ENCODE results near the gene ZBTB22.

ZBTB22 gene

DNA sequence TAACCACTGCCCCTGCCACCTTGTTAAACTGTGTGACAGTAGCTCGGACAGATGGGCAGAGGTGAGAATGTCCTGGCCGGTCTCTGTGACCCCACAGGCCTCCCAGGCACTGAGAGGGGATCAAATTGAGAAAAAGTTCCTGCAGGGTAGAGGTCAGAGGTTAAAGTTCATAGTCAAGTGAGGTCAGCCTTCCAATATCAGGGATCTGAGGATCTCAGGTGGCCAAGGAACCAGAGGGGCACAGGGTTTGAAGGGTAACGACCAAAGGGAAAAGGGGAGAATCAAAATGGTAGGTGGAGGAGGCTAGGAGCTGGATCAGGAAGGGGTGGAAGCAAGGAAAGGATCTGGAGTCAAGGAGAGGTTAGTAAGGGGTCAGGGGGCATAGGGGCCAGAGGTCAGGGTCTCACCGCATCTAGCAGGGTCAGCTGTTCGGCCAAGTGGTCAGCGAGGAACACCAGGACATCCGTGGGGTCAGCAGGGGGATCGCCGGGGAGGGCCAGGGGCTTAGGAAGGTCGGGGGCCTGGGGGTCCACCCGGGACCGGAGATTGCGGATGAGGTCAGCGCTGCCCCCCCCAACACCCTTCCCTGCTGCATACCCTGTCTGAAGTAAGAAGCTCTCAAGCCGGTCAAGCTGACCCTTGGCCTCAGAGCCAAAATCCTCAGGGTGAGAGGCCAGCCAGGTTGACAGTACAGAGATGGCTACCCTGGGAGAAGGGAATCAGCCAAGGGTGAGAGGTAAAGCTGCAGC is 21.7 kb downstream of the ZBTB22 start:
- Histone ChIP-seq H2AK5ac (ENCODE audit: low read depth, low read length) (no peak overlapping the region), H3K9me3 (replicated peaks in 1 of 2; ENCODE audit: control insufficient read depth in 2 of 2, insufficient read depth in 1 of 2, low read depth in 1 of 2, low read length in 2 of 2) (no peaks in the 10 kb centered on the region), H3K4me2 (ENCODE audit: insufficient read depth, low read length, poor library complexity, severe bottlenecking) (no peak overlapping the region), H2BK5ac (ENCODE audit: low read length) (no peak overlapping the region), H2AFZ (ENCODE audit: low read length) (no peak overlapping the region), H3K79me1 (ENCODE audit: low read depth, low read length) (peaks cover 6% of the 10 kb centered on the region), H3K14ac (ENCODE audit: low read length) (no peak overlapping the region), H2BK12ac (ENCODE audit: low read length) (no peak overlapping the region), H3K4me3 (ENCODE audit: low read length in 2 of 2) (no peak overlapping the region), H3K4ac (ENCODE audit: low read length) (no peak overlapping the region), H3K27me3 (ENCODE audit: control insufficient read depth in 3 of 3, insufficient read depth in 3 of 3, low read depth in 1 of 3, low read length in 3 of 3) (no peaks in the 10 kb centered on the region), H2BK15ac (ENCODE audit: low read length) (no peak overlapping the region), H3K23ac (ENCODE audit: low read depth, low read length, poor library complexity) (no peak overlapping the region), H4K91ac (ENCODE audit: low read depth, low read length, poor library complexity) (no peak overlapping the region), H4K8ac (ENCODE audit: low read depth, low read length) (no peak overlapping the region), H3K9ac (ENCODE audit: low read depth, low read length, poor library complexity) (no peak overlapping the region), H3K18ac (ENCODE audit: low read length) (no peak overlapping the region), H3K27ac (replicated peaks; ENCODE audit: low read length) (no peak overlapping the region), H2BK120ac (ENCODE audit: low read depth, low read length) (no peak overlapping the region), H3K4me1 (ENCODE audit: control insufficient read depth in 2 of 2, insufficient read depth in 1 of 2, low read depth in 1 of 2, low read length in 2 of 2) (peaks cover 5 to 6% of the 10 kb centered on the region in 2 donors), H3K36me3 (replicated peaks in 1 of 2; ENCODE audit: control insufficient read depth in 2 of 2, insufficient read depth in 2 of 2, low read length in 2 of 2) (peaks cover 20 to 60% of the 10 kb centered on the region in 2 donors)
- no peak for DNase-seq (ENCODE audit: low spot score)
- no CpG with 5 or more reads among the region's 15 CpGs for WGBS, 2 donors (ENCODE audit: extremely low coverage in 2 of 2, insufficient read length in 2 of 2, insufficient replicate concordance in 1 of 2)

DNA sequence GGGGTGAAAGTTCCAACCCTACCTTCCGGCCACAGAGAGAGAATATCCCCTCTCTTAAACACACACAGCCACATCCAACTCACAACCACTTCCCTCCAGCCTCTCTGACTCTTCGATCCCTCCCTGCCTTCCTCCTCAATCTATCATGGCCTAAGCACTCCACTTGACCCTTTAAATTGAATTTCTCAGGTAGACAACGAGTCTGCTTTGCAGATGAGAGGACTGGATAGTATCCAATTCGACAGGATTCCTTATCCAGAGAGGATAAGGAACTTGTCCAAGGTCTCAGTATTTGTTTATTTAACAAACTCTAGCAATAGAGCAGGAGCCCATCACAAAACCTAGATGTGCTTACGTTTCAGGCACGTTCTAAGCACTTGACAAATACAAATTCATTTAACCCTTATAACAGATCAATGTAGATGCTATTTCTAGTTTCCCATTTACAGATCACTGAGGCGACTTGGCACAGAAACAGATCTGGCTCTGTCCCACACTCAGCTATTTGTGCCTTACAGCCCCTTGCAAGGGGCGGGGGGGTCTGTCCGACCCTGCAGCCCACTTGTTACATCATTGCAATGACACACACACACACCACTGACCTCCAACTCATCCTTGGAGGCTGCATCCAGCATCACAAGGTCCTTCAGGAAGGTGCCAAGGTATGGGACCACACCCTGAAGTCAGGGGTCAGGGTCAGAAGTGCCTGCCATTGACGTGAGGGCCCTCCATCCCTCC is 23.3 kb downstream of the ZBTB22 start:
- H3K27ac ChIP-seq (replicated peaks; ENCODE audit: low read length): no peak overlapping the region
- no peak overlapping the region for H3K14ac ChIP-seq (ENCODE audit: low read length)
- H2BK15ac ChIP-seq (ENCODE audit: low read length): no peak overlapping the region
- WGBS, 2 donors (ENCODE audit: extremely low coverage in 2 of 2, insufficient read length in 2 of 2, insufficient replicate concordance in 1 of 2): no CpG with 5 or more reads among the region's 10 CpGs
- peak overlapping the region; percentile 79 for H4K91ac ChIP-seq (ENCODE audit: low read depth, low read length, poor library complexity)
- DNase-seq (ENCODE audit: low spot score): no peak
- H3K9me3 ChIP-seq (replicated peaks in 1 of 2; ENCODE audit: control insufficient read depth in 2 of 2, insufficient read depth in 1 of 2, low read depth in 1 of 2, low read length in 2 of 2): no peaks in the 10 kb centered on the region
- no peak overlapping the region for H2AFZ ChIP-seq (ENCODE audit: low read length)
- H3K36me3 ChIP-seq (replicated peaks in 1 of 2; ENCODE audit: control insufficient read depth in 2 of 2, insufficient read depth in 2 of 2, low read length in 2 of 2): peaks cover 20 to 65% of the 10 kb centered on the region in 2 donors
- H2BK12ac ChIP-seq (ENCODE audit: low read length): no peak overlapping the region
- no peak overlapping the region for H3K4me3 ChIP-seq (ENCODE audit: low read length in 2 of 2)
- H3K27me3 ChIP-seq (ENCODE audit: control insufficient read depth in 3 of 3, insufficient read depth in 3 of 3, low read depth in 1 of 3, low read length in 3 of 3): no peaks in the 10 kb centered on the region
- no peak overlapping the region for H3K18ac ChIP-seq (ENCODE audit: low read length)
- no peak overlapping the region for H4K8ac ChIP-seq (ENCODE audit: low read depth, low read length)
- no peak overlapping the region for H3K4ac ChIP-seq (ENCODE audit: low read length)
- H3K23ac ChIP-seq (ENCODE audit: low read depth, low read length, poor library complexity): no peak overlapping the region
- no peak overlapping the region for H2BK120ac ChIP-seq (ENCODE audit: low read depth, low read length)
- peaks cover 11 to 13% of the 10 kb centered on the region in 2 donors for H3K4me1 ChIP-seq (ENCODE audit: control insufficient read depth in 2 of 2, insufficient read depth in 1 of 2, low read depth in 1 of 2, low read length in 2 of 2)
- H3K4me2 ChIP-seq (ENCODE audit: insufficient read depth, low read length, poor library complexity, severe bottlenecking): no peak overlapping the region
- peaks cover 8% of the 10 kb centered on the region for H3K79me1 ChIP-seq (ENCODE audit: low read depth, low read length)
- no peak overlapping the region for H2BK5ac ChIP-seq (ENCODE audit: low read length)
- H2AK5ac ChIP-seq (ENCODE audit: low read depth, low read length): no peak overlapping the region
- no peak overlapping the region for H3K9ac ChIP-seq (ENCODE audit: low read depth, low read length, poor library complexity)

DNA sequence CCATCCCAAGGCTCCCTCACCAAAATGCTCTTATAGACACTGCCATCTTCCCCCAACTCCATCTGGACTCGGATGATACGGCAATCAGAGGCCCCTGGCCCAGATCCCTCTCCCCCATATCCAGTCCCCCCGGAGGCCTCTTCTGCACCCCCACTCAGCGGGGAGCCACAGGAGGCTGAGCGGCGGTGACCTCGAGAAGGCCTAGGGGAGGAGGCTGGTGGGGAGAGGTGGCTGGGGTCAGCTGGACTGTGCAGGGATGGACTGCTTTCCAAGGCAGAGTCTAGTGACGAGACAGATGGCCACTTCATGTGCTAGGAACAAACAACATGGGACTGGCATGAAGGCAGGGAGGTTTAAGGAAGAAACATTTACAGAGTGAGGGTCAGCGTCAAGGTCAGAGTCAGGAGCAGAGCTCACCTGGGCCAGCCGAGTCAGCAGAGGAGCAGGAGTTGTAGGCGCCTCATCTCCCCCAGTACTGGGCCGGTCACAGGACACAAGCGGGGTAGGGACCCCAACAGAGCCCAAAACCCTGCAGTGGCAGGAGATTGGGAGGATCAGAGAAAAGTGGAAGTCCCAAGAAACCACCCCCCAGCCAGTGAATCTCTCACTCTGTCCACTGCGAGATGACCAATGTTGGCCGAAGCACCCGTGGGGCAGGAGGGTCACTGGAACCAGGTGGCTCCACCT is 24.4 kb downstream of the ZBTB22 start:
- Histone ChIP-seq H2BK5ac (ENCODE audit: low read length) (no peak overlapping the region), H2BK12ac (ENCODE audit: low read length) (no peak overlapping the region), H4K91ac (ENCODE audit: low read depth, low read length, poor library complexity) (no peak overlapping the region), H3K4me3 (ENCODE audit: low read length in 2 of 2) (no peak overlapping the region), H3K4me2 (ENCODE audit: insufficient read depth, low read length, poor library complexity, severe bottlenecking) (no peak overlapping the region), H3K27me3 (ENCODE audit: control insufficient read depth in 3 of 3, insufficient read depth in 3 of 3, low read depth in 1 of 3, low read length in 3 of 3) (no peaks in the 10 kb centered on the region), H3K4ac (ENCODE audit: low read length) (no peak overlapping the region), H3K9me3 (replicated peaks in 1 of 2; ENCODE audit: control insufficient read depth in 2 of 2, insufficient read depth in 1 of 2, low read depth in 1 of 2, low read length in 2 of 2) (no peaks in the 10 kb centered on the region), H3K27ac (replicated peaks; ENCODE audit: low read length) (no peak overlapping the region), H3K36me3 (replicated peaks in 1 of 2; ENCODE audit: control insufficient read depth in 2 of 2, insufficient read depth in 2 of 2, low read length in 2 of 2) (peaks cover 20 to 65% of the 10 kb centered on the region in 2 donors), H3K18ac (ENCODE audit: low read length) (no peak overlapping the region), H2BK15ac (ENCODE audit: low read length) (no peak overlapping the region), H3K23ac (ENCODE audit: low read depth, low read length, poor library complexity) (no peak overlapping the region), H2BK120ac (ENCODE audit: low read depth, low read length) (no peak overlapping the region), H3K79me1 (ENCODE audit: low read depth, low read length) (peaks cover 8% of the 10 kb centered on the region), H2AK5ac (ENCODE audit: low read depth, low read length) (no peak overlapping the region), H3K4me1 (ENCODE audit: control insufficient read depth in 2 of 2, insufficient read depth in 1 of 2, low read depth in 1 of 2, low read length in 2 of 2) (peaks cover 14 to 16% of the 10 kb centered on the region in 2 donors), H2AFZ (ENCODE audit: low read length) (no peak overlapping the region), H3K14ac (ENCODE audit: low read length) (no peak overlapping the region), H4K8ac (ENCODE audit: low read depth, low read length) (no peak overlapping the region), H3K9ac (ENCODE audit: low read depth, low read length, poor library complexity) (no peak overlapping the region)
- WGBS, 2 donors (ENCODE audit: extremely low coverage in 2 of 2, insufficient read length in 2 of 2, insufficient replicate concordance in 1 of 2): no CpG with 5 or more reads among the region's 16 CpGs
- no peak for DNase-seq (ENCODE audit: low spot score)

DNA sequence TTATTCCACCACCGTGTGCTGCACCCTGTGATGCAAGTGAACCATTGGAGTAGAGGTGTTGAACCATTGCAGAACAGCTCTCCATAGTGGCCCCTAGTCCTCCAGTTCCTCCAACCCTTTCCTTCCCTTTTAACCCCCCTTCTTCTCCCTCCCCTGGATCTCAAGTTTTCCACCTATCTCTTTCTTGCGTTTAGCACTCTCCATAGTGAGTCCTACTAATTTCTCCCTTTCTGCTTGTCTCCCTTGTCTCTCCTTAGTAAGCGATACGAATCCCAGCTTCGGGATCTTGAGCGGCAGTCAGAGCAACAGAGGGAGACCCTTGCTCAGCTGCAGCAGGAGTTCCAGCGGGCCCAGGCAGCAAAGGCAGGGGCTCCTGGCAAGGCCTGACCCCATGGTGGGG is 27.1 kb downstream of the ZBTB22 start:
- Histone ChIP-seq H3K4ac (ENCODE audit: low read length) (no peak overlapping the region), H3K9ac (ENCODE audit: low read depth, low read length, poor library complexity) (no peak overlapping the region), H2BK5ac (ENCODE audit: low read length) (no peak overlapping the region), H2AFZ (ENCODE audit: low read length) (no peak overlapping the region), H4K8ac (ENCODE audit: low read depth, low read length) (no peak overlapping the region), H2AK5ac (ENCODE audit: low read depth, low read length) (no peak overlapping the region), H3K27ac (replicated peaks; ENCODE audit: low read length) (no peak overlapping the region), H3K4me1 (ENCODE audit: control insufficient read depth in 2 of 2, insufficient read depth in 1 of 2, low read depth in 1 of 2, low read length in 2 of 2) (peaks cover 9 to 13% of the 10 kb centered on the region in 2 donors), H2BK120ac (ENCODE audit: low read depth, low read length) (no peak overlapping the region), H3K23ac (ENCODE audit: low read depth, low read length, poor library complexity) (no peak overlapping the region), H2BK15ac (ENCODE audit: low read length) (no peak overlapping the region), H3K18ac (ENCODE audit: low read length) (no peak overlapping the region), H2BK12ac (ENCODE audit: low read length) (no peak overlapping the region), H3K14ac (ENCODE audit: low read length) (no peak overlapping the region), H3K4me3 (ENCODE audit: low read length in 2 of 2) (peak overlapping the region in 1 of 2 donors; percentile 83), H4K91ac (ENCODE audit: low read depth, low read length, poor library complexity) (no peak overlapping the region), H3K27me3 (ENCODE audit: control insufficient read depth in 3 of 3, insufficient read depth in 3 of 3, low read depth in 1 of 3, low read length in 3 of 3) (no peaks in the 10 kb centered on the region), H3K79me1 (ENCODE audit: low read depth, low read length) (peaks cover 5% of the 10 kb centered on the region), H3K4me2 (ENCODE audit: insufficient read depth, low read length, poor library complexity, severe bottlenecking) (peak overlapping the region; percentile 95), H3K36me3 (replicated peaks in 1 of 2; ENCODE audit: control insufficient read depth in 2 of 2, insufficient read depth in 2 of 2, low read length in 2 of 2) (peaks cover 29 to 72% of the 10 kb centered on the region in 2 donors), H3K9me3 (replicated peaks in 1 of 2; ENCODE audit: control insufficient read depth in 2 of 2, insufficient read depth in 1 of 2, low read depth in 1 of 2, low read length in 2 of 2) (no peaks in the 10 kb centered on the region)
- no peak for DNase-seq (ENCODE audit: low spot score)
- WGBS, 2 donors (ENCODE audit: extremely low coverage in 2 of 2, insufficient read length in 2 of 2, insufficient replicate concordance in 1 of 2): no CpG with 5 or more reads among the region's 7 CpGs

All from neuronal stem cell (in vitro differentiated cells).